Osteoblast (primary cell): ENCODE measurements around the gene SAP130. TPM values are rescaled to one million over a fixed set of nuclear protein-coding genes. Genes with fewer than 3 reads are reported as not detected.

ENCODE experiments used
- DNase-seq: peaks from one replicate; pipeline ENCODE4 v3.0.0; 2011; ENCODE audit warnings: low spot score, mixed read lengths; ENCODE audit not compliant: insufficient read length; ENCODE audit errors: missing footprints
- H2AFZ ChIP-seq: 2 replicates; pipeline ENCODE4 v1.6.0; 2011; ENCODE audit warnings: mild to moderate bottlenecking, low read length
- H3K27ac ChIP-seq: 2 replicates; pipeline ENCODE4 v1.5.1; 2011; ENCODE audit warnings: mild to moderate bottlenecking, low read depth, low read length, moderate library complexity
- H3K27me3 ChIP-seq: 2 replicates; pipeline ENCODE4 v1.6.0; 2012; ENCODE audit warnings: mild to moderate bottlenecking, control low read depth, inconsistent platforms, low read length, moderate library complexity; ENCODE audit not compliant: insufficient read depth
- H3K36me3 ChIP-seq: 2 replicates; pipeline ENCODE4 v1.5.1; 2011; ENCODE audit warnings: mild to moderate bottlenecking, low read length, control low read depth, moderate library complexity; ENCODE audit not compliant: insufficient read depth
- H3K4me1 ChIP-seq: 2 replicates; pipeline ENCODE4 v1.5.1; 2011; ENCODE audit warnings: mild to moderate bottlenecking, low read length, control low read depth, moderate library complexity; ENCODE audit not compliant: insufficient read depth
- H3K4me2 ChIP-seq: 2 replicates; pipeline ENCODE4 v1.6.0; 2011; ENCODE audit warnings: mild to moderate bottlenecking, low read length; ENCODE audit not compliant: insufficient read depth
- H3K4me3 ChIP-seq: fragments of 200-600 bp; sonication (generic); 3 replicates; pipeline ENCODE4 v1.5.1; 2012; ENCODE audit warnings: mild to moderate bottlenecking, low read length, inconsistent platforms; ENCODE audit not compliant: insufficient read depth
- H3K79me2 ChIP-seq: 2 replicates; pipeline ENCODE4 v1.6.0; 2012; ENCODE audit warnings: mild to moderate bottlenecking, low read length, control low read depth, inconsistent platforms; ENCODE audit not compliant: insufficient read depth
- H3K9me3 ChIP-seq: 2 replicates; pipeline ENCODE4 v1.5.1; 2011; ENCODE audit warnings: low read depth, low read length, control low read depth
- H4K20me1 ChIP-seq: 2 replicates; pipeline ENCODE4 v1.6.0; 2012; ENCODE audit warnings: mild to moderate bottlenecking, low read length, control low read depth; ENCODE audit not compliant: insufficient read depth
- CTCF ChIP-seq: IDR thresholded peaks from 2 replicates; pipeline ENCODE4 v1.5.1; 2011; ENCODE audit warnings: mild to moderate bottlenecking, low read depth, low read length, moderate library complexity; ENCODE audit errors: extremely low read depth
- total RNA-seq: library from RNA; depleted of rRNA; stranded (reverse); fragments of >200 nt; gene quantifications from 2 replicates; pipeline ENCODE4 v1.2.3, GENCODE V29; 2012

Gene SAP130
- total RNA-seq, 1 donor = 5.4 TPM

DNA sequence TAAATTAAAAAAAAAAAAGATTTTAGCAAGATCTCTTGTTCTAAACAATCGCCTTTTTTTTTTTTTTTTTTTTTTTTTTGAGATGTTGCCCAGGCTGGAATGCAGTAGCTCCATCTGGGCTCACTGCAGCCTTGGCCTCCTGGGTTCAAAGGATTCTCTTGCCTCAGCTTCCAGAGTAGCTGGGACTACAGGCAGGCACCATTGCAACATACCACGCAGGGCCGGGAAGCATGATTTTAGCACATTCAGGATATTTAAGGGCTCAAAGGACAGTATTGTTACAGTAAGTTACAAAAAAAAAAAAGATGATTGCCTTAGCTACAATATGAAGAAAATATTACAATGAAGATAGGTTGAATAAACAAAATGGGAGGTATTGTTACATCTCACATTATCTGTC lies 29.5 kb upstream of the SAP130 start:
- no peaks in the 10 kb centered on the region for H4K20me1 ChIP-seq
- TF ChIP-seq CTCF = no peak
- DNase-seq = no peak

GRCh38 chr2:128054104-128054885 lies 26.4 kb upstream of the SAP130 start:
- Histone ChIP-seq H3K9me3 (no peaks in the 10 kb centered on the region), H3K79me2 (no peaks in the 10 kb centered on the region), H3K27me3 (no peaks in the 10 kb centered on the region), H3K27ac (no peak overlapping the region), H3K36me3 (no peaks in the 10 kb centered on the region), H3K4me2 (no peak overlapping the region), H3K4me3 (no peak overlapping the region), H3K4me1 (no peaks in the 10 kb centered on the region), H2AFZ (no peak overlapping the region), H4K20me1 (no peaks in the 10 kb centered on the region)
- no peak for TF ChIP-seq CTCF
- DNase-seq = no peak

More for the DNA sequence above, 29.5 kb upstream of the SAP130 start:
- Histone ChIP-seq H3K27me3 (no peaks in the 10 kb centered on the region), H2AFZ (no peak overlapping the region), H3K9me3 (no peaks in the 10 kb centered on the region), H3K4me3 (no peak overlapping the region), H3K27ac (no peak overlapping the region), H3K4me1 (no peaks in the 10 kb centered on the region), H3K36me3 (no peaks in the 10 kb centered on the region), H3K79me2 (no peaks in the 10 kb centered on the region), H3K4me2 (no peak overlapping the region)

DNA sequence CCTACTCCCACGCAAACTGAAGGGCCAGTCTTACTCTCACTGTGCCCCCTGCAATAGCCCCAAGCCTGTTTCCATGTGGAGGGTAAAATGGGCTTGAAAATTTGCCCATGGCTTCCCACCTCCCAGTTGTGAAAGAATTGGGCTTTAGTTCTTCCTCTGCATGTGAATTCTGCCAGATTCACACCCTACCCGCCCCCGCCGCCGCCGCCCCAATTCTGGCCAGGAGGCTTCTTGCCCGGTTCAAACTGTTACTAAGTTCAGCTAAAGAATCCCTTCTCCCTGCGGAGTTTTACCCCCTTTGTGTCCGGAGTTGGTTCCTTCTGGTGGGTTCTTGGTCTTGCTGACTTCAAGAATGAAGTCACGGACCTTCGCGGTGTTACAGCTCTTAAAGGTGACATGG lies 25.5 kb upstream of the SAP130 start:
- Histone ChIP-seq H3K4me1 (no peaks in the 10 kb centered on the region), H3K79me2 (no peaks in the 10 kb centered on the region), H3K27me3 (no peaks in the 10 kb centered on the region), H4K20me1 (no peaks in the 10 kb centered on the region), H2AFZ (no peak overlapping the region), H3K36me3 (no peaks in the 10 kb centered on the region), H3K9me3 (no peaks in the 10 kb centered on the region), H3K27ac (no peak overlapping the region), H3K4me2 (no peak overlapping the region), H3K4me3 (no peak overlapping the region)
- no peak for TF ChIP-seq CTCF
- no peak for DNase-seq

DNA sequence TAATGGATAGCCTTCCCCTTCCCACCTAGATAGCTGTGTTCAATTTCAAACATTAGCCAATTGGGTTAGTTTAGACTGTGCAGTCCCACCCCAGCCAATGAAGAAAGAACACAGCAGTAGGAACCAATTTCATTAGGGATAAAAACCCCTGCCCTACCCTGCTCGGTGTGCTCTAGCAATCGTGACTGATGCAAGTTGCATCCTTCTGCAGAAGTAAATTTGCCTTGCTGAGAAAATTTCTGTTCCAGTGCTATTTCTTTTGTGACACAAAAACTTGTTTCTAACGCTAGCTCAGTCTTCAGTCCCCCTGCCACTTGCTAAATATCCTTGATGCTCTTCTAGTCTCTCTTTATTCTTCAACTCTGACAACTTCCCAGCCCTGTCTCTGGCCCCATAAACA lies 15.2 kb upstream of the SAP130 start:
- TF ChIP-seq CTCF = no peak
- H3K36me3 ChIP-seq = no peaks in the 10 kb centered on the region
- H3K9me3 ChIP-seq = peaks cover 6% of the 10 kb centered on the region
- peaks cover 3% of the 10 kb centered on the region for H3K27me3 ChIP-seq
- no peak overlapping the region for H3K4me3 ChIP-seq
- H4K20me1 ChIP-seq = no peaks in the 10 kb centered on the region
- H3K27ac ChIP-seq = no peak overlapping the region
- H3K79me2 ChIP-seq = no peaks in the 10 kb centered on the region
- H2AFZ ChIP-seq = no peak overlapping the region
- no peak overlapping the region for H3K4me2 ChIP-seq
- H3K4me1 ChIP-seq = no peaks in the 10 kb centered on the region
- DNase-seq = no peak
